Left lung (tissue), 10 donors: Measurements from ENCODE around the gene PRSS38. TPM values are rescaled to one million over a fixed set of nuclear protein-coding genes. Genes with fewer than 3 reads are reported as not detected.

ENCODE experiments used
- ATAC-seq: fragments of 200-7000 bp; cut with Tn5 transposase; one replicate; pipeline ENCODE4 v1.9.1; 2020; ENCODE audit warnings: moderate library complexity
- DNase-seq, 4 donors: peaks; one replicate each; pipeline ENCODE4 v3.0.0-alpha.2; 2013 to 2020
- H3K27ac ChIP-seq, 2 donors: fragments of 200-600 bp; sonication (generic) in 1 of 2; one replicate each; pipeline versions ENCODE4 v1.5.0 to v1.8.0; 2020 to 2021
- H3K27me3 ChIP-seq, 2 donors: fragments of 200-600 bp; sonication (generic) in 1 of 2; one replicate each; pipeline versions ENCODE4 v1.5.0 to v1.8.0; 2020 to 2021
- H3K36me3 ChIP-seq, 2 donors: fragments of 200-600 bp; sonication (generic) in 1 of 2; one replicate each; pipeline versions ENCODE4 v1.5.0 to v1.8.0; 2020 to 2021
- H3K4me1 ChIP-seq, 2 donors: fragments of 200-600 bp; one replicate each; pipeline ENCODE4 v1.8.0; 2021
- H3K4me3 ChIP-seq, 2 donors: fragments of 200-600 bp; sonication (generic) in 1 of 2; one replicate each; pipeline versions ENCODE4 v1.5.0 to v1.8.0; 2020 to 2021; ENCODE audit warnings: mild to moderate bottlenecking in 1 of 2
- H3K9me3 ChIP-seq, 2 donors: fragments of 200-600 bp; sonication (generic) in 1 of 2; one replicate each; pipeline versions ENCODE4 v1.5.0 to v1.8.0; 2020 to 2021
- CTCF ChIP-seq, 2 donors: fragments of 200-600 bp; sonication (generic) in 1 of 2; IDR thresholded peaks; one replicate each; pipeline versions ENCODE4 v1.5.0 to v1.8.0; 2021; ENCODE audit warnings: antibody characterized with exemption in 2 of 2
- intact Hi-C, 2 donors: fragments of 100-400 bp; cut with DNase I; formaldehyde crosslinking; loops; one replicate each; pipeline versions ENCODE4 v1.11.2 to v1.14.2; 2022
- polyA plus RNA-seq, 6 donors: library from polyadenylated mRNA; unstranded; fragments of 120-200 nt; gene quantifications; one replicate each; pipeline ENCODE4 v1.2.1, GENCODE V29; 2013; ENCODE audit not compliant: insufficient read length in 6 of 6
- total RNA-seq, 2 donors: library from RNA; stranded (reverse); fragmentation: NEBNext Ultra II Directional; extraction: Animal tissue kit (Norgen Biotek cat#: 25700); gene quantifications; one replicate each; pipeline ENCODE4 v1.2.1, GENCODE V29; 2021
- donor health status: DM: no; HTN: yes; CAD: no.
- donor health status: DM: no; HTN: no; CAD: no.

Gene PRSS38
- total and polyA plus RNA-seq, 8 donors, result not detected

DNA sequence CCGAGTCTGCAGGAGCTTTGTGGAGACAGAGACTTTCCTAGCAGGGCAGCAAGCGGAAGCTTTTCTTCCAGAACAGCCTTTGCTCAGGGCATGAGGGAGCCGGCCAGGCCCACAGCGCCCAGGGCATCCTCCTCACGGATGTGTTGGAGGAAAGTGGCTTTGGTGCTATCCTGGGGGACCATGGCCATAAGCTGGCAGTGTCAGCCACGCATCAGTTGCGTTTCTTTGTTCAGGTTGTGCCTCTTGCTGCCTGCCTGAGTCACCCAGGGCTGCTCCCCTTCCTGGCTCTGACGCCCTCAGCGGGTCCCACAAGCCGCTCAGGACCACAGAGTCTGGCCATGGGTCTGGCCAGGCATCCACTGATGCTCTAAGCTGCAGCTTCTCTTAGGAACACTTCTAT is 39.6 kb upstream of the PRSS38 start:
- no peak overlapping the region for H3K27ac ChIP-seq

GRCh38 chr1:227776331-227776771 is 39.1 kb upstream of the PRSS38 start:
- no peak overlapping the region for H3K27ac ChIP-seq
- no peak for DNase-seq
- H3K9me3 ChIP-seq, result no peaks in the 10 kb centered on the region
- ATAC-seq, result no peak
- H3K4me3 ChIP-seq, result no peak overlapping the region
- H3K27me3 ChIP-seq, result no peaks in the 10 kb centered on the region
- peaks cover 0 to 45% of the 10 kb centered on the region in 2 donors for H3K36me3 ChIP-seq
- H3K4me1 ChIP-seq, result no peaks in the 10 kb centered on the region
- intact Hi-C loops, result no loop called here
- no peak for TF ChIP-seq CTCF (IDR thresholded peaks at IDR 0.05)

More for the DNA sequence above, 39.6 kb upstream of the PRSS38 start:
- ATAC-seq (no peak), DNase-seq (no peak)
- no peaks in the 10 kb centered on the region for H3K4me1 ChIP-seq
- no peak for TF ChIP-seq CTCF (IDR thresholded peaks at IDR 0.05)
- H3K27me3 ChIP-seq, result no peaks in the 10 kb centered on the region
- H3K4me3 ChIP-seq, result no peak overlapping the region
- intact Hi-C loops, result no loop called here
- H3K9me3 ChIP-seq, result no peaks in the 10 kb centered on the region
- peaks cover 0 to 48% of the 10 kb centered on the region in 2 donors for H3K36me3 ChIP-seq

- no peaks in the 10 kb centered on the region for H3K9me3 ChIP-seq
- DNase-seq (no peak), ATAC-seq (no peak)
- H3K4me1 ChIP-seq, result no peaks in the 10 kb centered on the region
- H3K27ac ChIP-seq, result no peak overlapping the region
- H3K36me3 ChIP-seq, result peaks cover 0 to 45% of the 10 kb centered on the region in 2 donors
- intact Hi-C loops, result no loop called here
- no peaks in the 10 kb centered on the region for H3K27me3 ChIP-seq
- no peak overlapping the region for H3K4me3 ChIP-seq
- TF ChIP-seq CTCF (IDR thresholded peaks at IDR 0.05), result no peak
These were observed 38.3 kb upstream of the PRSS38 start for GRCh38 chr1:227777156-227777555.

- Histone ChIP-seq H3K9me3 (no peaks in the 10 kb centered on the region), H3K27ac (no peak overlapping the region), H3K4me1 (no peaks in the 10 kb centered on the region), H3K36me3 (peaks cover 0 to 45% of the 10 kb centered on the region in 2 donors), H3K27me3 (no peaks in the 10 kb centered on the region), H3K4me3 (no peak overlapping the region)
- TF ChIP-seq CTCF (IDR thresholded peaks at IDR 0.05), result no peak
- ATAC-seq (no peak), DNase-seq (no peak)
- intact Hi-C loops, result no loop called here
These were observed 37.8 kb upstream of the PRSS38 start for GRCh38 chr1:227777646-227778045.

DNA sequence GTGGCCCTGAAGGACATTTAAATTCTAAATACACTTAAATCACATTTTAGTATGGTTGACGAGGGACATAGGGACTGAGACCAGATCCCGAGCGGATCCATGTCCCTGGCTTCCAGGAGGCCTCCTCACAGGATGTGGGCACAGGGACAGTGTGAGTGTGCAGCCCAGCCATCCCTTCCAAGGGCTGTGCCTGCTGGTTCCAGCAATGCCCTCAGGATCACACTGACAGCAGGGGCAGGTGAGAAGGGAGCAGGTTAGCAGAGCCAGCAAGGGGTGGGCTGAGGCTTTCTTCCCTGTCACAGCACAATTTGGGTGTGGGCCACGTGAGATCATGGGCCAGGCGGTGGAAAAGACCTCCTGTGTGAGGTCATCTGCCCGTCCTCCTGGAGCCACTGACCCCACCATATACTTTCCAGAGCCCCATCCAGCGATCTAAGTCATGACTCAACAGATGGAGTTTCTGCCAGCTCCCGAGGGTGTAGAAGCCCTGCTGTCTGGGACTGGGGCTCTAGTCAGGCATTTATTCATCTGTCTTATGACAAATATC is 37.0 kb upstream of the PRSS38 start:
- TF ChIP-seq CTCF (IDR thresholded peaks at IDR 0.05), result no peak

More for the DNA sequence above, 37.0 kb upstream of the PRSS38 start:
- no peak overlapping the region for H3K4me3 ChIP-seq
- DNase-seq (peak in 1 of 4 donors; percentile 50), ATAC-seq (no peak)
- H3K4me1 ChIP-seq, result no peaks in the 10 kb centered on the region
- H3K9me3 ChIP-seq, result no peaks in the 10 kb centered on the region
- no peak overlapping the region for H3K27ac ChIP-seq
- peaks cover 0 to 41% of the 10 kb centered on the region in 2 donors for H3K36me3 ChIP-seq
- intact Hi-C loops, result no loop called here
- H3K27me3 ChIP-seq, result no peaks in the 10 kb centered on the region
